GM12891 (cell line): ENCODE measurements around the gene ORMDL3.

Experiments used
- POLR2A ChIP-seq: IDR thresholded peaks from 2 replicates; pipeline ENCODE4 v1.6.1; 2011; ENCODE audit warnings: low read depth, low read length, control low read depth
- POLR2AphosphoS5 ChIP-seq: IDR thresholded peaks from 2 replicates; pipeline ENCODE4 v1.6.1; 2011; ENCODE audit warnings: low read depth, low read length, control low read depth
- POU2F2 ChIP-seq: IDR thresholded peaks from 2 replicates; pipeline ENCODE4 v1.6.1; 2011; ENCODE audit warnings: low read depth, mild to moderate bottlenecking, control low read depth, low read length, moderate library complexity
- SPI1 ChIP-seq: IDR thresholded peaks from 2 replicates; pipeline ENCODE4 v1.6.1; 2011; ENCODE audit warnings: low read depth, low read length, control low read depth
- TAF1 ChIP-seq: IDR thresholded peaks from 2 replicates; pipeline ENCODE4 v1.6.1; 2011; ENCODE audit warnings: low read depth, low read length, control low read depth

- TF ChIP-seq TAF1 (no peak), POU2F2 (no peak), POLR2A (no peak), POLR2AphosphoS5 (no peak), SPI1 (no peak)
These were observed 42.0 kb upstream of the ORMDL3 start for GRCh38 chr17:39969375-39969774.
